NOMO-1 (cell line): ENCODE data around the gene NTN1.
"Not testable (repeated sequence)": the region's sequence is repeated elsewhere in the genome, so short reads cannot be mapped to it uniquely, and the experiment has no call there.

Experiments
- DNase-seq, 2 experiments: peaks; one replicate each; lab custom pipeline; 2025; ENCODE audit not compliant: unreplicated experiment in 2 of 2; lab: John Stamatoyannopoulos, UW

Gene NTN1

DNA sequence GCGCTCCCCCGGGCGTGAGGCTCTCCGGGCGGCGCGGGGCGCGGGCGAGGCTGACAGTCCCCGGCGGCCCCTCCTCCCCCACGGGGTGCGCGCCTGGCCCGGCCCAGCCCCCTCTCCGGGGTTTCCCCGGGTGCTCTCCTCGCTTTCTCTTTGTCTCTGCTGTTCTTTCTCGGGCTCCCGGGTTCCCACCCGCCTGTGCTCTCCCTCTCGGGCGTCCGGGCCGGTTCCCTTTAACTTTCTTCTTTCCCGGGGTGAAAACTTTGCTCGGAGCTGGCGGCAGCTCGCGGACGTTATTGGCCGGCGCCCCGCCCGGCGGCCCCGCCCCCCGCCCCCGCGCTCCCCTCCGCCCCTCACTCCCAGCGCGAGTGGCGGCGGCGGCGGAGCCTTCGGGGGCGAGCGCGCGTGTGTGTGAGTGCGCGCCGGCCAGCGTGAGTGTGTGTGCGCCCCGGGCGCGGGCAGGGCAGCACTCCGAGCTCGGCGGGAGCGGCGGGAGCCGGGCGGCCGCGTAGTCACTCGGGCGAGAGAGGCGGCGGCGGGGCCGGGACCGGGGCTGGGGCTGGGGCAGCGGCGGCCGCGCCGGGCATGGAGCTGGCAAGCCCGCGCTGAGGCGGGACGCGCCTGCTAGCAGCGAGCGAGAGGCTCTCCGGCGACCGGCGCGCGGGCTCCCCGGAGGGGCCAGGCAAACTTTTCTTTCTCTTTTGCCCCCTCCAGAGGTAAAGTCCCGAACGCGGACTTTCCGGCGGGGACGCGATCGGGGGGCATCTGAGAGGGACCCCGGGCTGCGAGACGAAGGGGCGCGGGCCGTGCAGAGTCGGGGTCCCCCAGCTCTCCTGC, at the start of gene NTN1:
Gene NTN1 (plus strand): TSS at position 353 of the 834 bp plus-strand sequence. CDS start 864 bp downstream, outside the sequence.
- DNase-seq, result no peak

DNA sequence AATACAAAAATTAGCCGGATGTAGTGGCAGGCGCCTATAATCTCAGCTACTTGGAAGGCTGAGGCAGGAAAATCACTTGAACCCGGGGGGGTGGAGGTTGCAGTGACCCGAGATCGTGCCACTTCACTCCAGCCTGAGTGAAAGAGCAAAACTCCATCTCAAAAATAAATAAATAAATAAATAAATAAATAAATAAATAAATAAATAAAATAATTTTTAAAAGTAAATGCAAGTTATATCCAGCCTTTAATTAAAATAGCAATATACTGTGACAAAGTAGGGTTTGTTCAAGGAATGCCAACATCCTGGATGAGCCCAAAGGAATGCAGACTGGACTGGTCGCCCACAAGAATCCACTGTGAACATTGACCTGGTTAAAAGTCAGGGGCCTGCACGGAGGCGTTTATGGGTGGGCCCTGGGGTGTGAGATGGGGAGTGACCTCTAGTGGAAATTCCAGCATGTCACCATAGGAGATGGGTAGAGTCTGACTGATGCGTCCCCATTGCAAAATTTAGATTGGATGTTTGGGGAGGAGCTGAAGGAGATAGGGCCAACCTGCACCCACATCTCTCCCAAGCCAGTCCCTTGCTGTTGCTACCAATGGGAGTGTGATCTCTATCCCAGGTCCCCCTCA, 46.1 kb upstream of the NTN1 start:
- DNase-seq, result no peak

DNA sequence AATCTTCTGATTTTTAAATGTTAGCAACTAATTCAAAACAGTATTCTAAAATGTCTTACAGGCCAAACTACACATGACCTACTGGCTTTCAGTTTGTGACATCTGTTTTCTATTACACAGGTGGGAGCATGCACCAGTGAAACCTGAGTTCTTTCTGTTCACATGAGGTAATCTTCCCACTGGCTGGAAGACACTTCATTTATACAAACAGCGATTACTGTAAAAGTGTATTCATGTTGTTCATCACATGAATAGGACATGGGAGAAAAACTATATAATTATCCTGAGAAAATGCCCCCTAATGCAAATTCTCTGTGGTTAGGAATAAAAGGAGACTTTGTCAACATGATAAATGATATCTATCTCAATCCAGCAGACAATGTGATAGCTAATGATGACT, 44.7 kb upstream of the NTN1 start:
- no peak for DNase-seq

DNA sequence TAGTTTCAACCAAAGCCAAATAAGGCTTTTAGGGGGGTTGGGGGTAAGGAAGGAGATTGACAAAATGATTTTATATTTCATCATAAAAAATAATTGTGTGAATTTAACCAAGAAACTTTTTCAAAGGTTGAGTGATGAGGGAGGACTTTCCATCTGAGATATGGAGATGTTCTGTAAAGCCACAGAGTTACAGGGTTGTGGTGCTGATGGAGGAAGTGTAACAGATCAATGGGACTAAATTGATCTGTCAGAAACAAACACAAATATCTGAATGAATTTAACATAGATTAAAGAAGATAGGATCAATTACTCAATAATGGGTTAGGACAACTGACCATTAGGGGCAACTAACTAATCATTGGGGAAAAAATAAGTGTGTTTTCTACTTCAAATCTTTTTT, 41.6 kb upstream of the NTN1 start:
- DNase-seq, result no peak

DNA sequence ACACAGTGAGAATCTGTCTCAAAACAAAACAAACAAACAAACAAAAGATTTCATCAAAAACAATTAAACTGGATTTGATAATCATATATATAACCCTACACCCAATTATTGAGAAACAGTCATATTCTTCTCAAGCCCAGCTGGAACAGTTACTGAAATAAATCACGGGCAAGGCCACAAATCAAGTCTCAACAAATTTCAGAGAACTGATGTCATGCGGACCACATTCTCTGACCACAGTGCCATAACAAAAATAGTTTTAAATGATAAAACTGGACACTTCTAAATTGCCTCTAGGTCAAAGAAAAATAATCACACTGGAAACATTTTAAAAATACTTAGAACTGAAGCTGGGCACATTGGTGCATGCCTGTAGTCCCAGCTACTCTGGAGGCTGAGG, 39.9 kb upstream of the NTN1 start:
- no peak for DNase-seq

DNA sequence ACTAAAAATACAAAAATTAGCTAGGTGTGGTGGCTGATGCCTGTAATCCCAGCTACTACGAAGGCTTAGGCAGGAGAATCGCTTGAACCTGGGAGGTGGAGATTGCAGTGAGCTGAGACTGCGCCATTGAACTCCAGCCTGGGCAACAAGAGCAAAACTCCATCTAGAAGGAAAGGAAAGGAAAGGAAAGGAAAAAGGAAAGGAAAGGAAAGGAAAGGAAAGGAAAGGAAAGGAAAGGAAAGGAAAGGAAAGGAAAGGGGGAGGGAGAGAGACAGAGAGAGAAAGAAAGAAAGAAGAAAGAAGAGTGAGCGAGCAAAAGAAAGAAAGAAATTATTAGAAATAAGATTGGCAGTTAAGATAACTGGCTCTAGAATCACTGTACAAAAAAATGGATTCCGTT, 37.1 kb upstream of the NTN1 start:
- not testable (repeated sequence) for DNase-seq

DNA sequence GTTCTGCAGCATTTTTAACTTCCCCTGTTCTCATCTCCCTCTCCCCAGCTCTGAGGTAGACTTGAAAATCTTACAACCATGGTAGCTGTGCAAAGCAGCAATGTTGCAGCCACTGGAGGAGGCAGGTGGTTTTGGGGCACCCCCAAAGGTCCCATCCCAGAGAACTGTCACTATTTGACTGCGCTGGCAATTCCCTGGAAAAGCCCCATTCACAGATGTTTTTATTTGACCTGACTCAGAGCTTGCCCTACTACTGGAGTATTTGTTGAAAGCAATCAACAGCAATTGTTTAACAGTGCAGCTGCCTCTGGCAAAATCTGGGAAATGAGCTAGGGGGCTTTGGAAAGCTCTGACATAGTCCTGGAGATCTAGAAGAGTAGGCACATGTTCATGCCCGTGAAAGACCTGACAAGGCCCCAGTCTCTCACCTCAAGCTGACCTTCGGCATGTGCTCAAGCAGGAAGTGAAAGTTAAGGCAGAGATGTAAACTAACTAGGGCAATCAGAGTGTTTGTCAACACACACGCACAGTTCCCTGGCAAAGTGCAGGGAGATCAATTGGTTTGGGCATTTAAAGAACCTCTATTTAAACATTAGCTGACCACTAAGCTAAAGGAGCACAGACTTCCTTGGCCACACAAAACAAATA, 36.1 kb upstream of the NTN1 start:
- peak; percentile 65 to 69 for DNase-seq

DNA sequence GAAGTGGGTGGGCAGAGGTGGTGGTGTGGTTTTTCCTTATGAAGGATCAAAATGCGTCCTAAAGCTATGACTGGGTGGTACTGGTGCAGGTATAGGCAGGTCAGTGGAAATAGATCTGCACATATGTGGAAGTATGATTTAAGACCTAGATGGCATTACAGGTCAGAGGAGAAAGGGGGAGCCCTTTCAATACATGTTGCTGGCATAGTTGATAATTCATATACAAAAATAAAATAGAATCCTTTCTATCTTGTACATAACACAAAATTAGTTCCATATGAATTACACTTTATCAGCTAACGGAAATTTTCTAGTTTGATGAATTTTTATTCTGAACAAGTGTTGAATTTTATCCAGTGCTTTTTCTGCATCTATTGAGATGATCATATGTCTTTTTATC, 35.0 kb upstream of the NTN1 start:
- DNase-seq, result no peak

DNA sequence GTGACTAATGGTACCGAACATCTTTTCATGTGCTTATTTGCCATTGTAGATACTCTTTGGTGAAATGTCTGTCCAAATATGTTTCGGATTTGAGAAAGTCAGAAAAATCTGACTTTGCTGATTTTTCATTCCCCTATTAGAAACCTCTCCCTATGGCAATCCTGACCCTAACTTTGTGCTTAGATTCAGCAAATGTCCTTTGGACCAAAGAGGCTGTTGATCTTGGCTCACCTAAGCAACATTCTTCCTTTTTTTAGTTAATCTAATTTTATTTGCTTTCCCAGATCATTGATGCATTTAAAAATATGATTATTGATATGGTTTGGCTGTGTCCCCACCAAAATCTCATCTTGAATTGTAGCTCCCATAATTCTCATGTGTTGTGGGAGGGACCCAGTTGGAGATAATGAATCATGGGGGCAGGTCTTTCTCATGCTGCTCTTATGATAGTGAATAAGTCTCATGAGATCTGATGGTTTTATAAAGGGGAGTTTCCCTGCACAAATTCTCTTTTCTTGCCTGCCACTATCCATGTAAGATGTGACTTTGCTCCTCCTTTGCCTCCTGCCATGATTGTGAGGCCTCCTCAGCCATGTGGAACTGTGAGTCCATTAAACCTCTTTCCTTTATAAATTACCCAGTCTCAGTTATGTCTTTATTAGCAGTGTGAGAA, 32.9 kb upstream of the NTN1 start:
- not testable (repeated sequence) for DNase-seq

DNA sequence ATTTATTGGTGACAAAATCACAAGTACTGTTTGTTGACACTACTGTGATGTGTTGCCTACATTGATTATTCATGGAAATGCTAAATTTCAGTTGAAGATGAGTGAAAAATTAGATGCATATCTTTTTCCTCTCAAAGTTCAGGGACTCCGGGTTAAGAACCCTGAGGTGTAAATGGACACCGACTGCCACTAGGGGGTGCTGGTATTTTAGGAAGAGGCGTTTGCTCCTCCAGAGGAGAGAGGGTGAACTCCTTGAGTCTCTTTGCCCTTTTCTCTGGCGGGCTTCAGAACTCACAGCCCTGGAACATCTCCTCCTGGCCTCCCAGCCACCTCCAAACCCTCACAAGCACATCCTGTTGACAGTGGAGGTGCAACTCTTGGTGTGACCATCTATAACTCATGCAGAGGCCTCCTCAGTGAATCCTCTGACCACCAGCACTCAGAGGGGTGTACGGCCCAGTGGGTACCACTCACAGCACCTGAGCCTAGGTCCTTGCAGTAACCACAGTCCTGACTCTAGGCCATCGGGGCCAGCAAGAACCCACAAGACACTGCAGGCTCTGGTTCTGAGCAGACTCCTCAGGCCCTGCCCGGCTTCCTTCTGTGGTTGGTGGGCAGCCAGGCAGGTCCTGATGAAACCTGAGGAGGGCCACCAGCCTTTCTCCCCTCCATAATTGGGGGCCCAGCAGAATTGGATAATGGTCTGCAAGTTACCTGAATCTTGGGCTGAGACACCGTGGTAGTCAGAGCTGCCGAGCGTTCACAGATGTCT, 29.6 kb upstream of the NTN1 start:
- DNase-seq, result peak; percentile 45 to 69

DNA sequence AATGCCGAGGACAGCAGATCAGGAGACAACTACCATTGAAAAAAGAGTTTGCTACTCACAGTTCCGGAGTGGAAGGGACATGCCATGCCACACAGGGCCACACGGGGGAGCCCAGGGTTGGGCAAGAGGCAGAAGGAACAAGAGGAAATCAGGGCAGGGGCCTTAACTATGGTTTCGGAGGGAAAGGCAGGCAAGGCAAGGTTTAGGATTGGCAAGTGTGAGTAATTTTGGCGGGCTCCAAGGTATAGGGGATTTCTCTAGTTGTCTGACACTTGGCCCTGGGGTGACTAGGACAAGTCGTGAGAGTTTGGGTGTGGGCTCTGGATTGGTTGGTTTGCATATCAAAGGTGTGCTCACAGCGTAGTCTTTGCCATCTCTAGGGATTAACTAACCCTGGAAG, 27.0 kb upstream of the NTN1 start:
- DNase-seq, result peak; percentile 17 to 36

DNA sequence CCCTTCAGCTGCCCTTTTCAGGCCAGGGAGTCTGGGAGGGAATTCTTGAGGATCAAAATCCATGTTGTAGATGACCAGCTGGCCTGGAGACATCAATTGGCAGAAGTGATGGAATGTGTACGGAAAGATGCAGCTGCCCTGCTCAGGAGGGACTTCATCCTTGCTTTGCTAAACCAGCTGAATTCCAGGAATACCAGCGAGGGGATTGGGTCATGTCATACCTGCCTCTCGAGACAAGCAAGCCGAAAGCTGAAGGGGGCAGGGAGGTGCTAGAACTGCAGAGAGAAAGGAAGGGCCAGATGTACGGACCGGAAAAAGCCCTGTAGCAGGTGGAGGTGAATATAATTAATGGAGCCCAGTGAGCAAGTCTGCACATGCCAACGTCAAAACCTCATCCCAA, 25.6 kb upstream of the NTN1 start:
- DNase-seq, result no peak

DNA sequence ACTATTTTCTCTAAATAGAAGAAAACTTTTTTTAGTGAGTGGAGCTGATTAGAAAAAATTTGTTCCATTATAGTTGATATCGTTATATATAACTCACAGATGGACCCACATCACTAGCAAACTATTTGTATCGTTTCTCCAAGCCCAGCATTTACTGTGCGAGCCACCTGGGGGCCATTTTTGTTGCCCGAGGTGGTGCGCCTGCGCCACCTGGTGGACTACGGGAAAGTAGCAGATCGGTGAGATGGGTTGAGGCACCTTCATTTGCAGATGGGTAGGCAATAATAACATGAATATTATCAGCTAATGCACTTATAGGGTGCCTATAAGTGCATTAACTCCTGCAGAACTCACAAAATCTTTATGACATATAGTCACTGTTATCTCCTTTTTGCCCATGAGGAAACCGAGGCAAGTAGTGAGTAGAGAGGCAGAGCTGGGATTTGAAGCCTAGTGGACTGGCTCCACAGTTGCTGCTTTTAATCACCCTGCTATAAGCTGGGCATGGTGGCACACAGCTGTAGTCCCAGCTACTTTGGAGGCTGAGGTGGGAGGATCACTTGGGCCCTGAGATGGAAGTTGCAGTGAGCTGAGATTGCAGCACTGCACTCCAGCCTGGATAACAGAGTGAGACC, 23.2 kb upstream of the NTN1 start:
- DNase-seq, result peak; percentile 52 to 71

DNA sequence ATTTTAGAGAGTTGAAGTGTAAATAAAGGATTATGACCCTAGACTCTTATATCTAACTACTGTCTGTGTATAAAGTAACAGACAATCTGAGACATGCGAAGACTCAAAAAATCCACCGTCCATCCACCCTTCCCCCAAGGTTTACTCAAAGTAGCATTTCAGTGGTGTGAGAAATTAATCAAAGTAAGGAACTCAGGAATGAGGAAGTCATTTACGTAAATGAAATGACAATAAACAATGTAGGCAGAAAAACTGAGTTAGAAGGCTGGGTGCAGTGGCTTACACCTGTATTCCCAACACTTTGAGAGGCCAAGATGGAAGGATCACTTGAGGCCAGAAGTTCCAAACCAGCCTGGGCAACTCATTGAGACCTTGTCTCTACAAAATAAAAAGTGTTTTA, 19.8 kb upstream of the NTN1 start:
- peak in 1 of 2 experiments; percentile 42 for DNase-seq

DNA sequence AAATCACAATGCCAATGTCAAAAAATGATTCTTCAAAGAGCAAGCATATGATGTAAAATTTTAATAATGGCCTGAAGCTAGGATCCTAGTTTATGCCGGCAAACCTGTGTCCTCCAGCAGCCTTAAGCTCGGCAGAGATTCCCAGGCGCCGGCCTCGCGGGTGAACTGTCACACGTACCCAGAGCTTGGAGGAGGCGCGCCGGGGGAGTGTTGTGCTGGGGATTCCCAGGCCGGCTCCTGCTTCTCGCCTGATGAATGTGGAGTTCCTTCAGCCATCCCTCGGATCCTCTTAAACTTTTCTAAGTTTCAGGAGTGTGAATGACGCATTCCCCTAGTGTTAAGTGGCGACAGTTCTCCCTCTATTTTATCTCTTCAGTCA, 19.1 kb upstream of the NTN1 start:
- DNase-seq, result no peak

DNA sequence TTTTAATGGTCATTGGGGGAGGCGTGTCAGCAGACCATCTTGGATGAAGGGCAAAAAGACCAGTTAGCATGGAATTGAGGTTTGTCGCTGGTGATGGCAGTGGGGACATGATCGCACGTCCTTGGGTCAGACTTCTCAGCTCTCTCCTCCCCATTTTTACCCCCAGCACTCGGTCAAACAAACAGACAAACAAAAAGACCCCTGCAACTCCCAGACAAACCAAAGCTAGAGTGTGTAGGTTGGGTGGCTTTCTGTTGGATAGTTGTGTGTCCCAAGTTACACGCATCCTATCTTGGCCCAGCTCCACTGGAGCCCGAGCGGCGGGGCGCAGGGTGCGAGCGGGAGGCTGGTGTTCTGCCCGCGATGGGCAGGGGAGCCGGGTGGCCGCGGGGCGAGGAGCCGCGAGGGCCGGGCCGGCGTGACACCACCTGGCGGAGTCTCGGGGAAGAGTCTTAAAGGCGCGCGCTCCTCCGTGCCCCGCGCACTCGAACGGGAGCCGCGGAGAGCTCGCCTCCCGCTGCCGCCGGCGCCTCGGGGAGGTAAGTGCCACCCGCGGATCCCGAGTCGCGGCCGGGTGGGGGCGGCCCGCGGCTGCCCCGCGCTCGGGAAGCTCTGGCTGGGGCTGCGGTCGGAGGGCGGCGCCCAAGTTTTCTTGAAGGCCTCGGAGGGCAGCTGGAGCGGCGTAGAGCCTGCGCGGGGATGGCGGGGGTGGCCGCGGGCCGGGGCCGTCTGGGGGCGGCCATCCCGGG, 18.5 kb upstream of the NTN1 start:
- peak; percentile 18 to 31 for DNase-seq

DNA sequence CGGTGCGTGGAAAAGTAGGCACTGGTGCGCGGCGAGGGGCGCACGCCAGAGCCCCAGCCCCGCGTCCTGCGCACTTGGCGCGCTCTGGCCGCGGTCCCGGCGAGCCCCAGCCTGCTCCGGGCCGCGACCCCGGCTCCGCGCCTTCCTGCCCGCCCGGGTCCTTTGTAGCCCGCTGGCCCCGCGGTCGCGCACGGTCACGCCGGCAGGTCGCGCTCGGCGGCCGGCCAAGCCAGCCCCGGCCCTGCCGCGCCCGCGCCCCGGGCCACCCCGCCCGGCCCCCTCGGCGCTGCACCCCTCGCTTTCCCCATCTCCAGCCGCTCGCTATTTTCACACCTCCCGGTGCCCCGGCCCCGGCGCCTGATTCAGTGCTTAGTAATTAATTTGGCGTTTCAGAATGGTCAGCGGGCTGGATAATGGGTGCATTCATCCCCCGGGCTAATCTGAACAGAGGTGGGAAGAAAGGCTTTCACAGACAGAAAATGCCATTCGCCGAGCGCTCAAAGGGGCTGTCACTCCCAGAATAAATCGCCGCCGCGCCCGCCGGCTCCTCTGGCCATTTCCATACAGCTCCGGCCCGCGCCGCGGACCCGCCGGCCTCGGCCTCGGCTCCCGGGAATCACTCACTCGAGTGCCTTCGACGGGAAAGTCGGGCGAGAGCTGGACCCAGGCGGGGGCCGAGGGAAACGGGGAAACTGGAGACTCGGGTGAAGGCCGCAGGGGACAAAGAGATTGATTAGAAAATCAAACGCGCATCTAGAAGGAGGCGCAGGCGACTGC, 17.8 kb upstream of the NTN1 start:
- no peak for DNase-seq

DNA sequence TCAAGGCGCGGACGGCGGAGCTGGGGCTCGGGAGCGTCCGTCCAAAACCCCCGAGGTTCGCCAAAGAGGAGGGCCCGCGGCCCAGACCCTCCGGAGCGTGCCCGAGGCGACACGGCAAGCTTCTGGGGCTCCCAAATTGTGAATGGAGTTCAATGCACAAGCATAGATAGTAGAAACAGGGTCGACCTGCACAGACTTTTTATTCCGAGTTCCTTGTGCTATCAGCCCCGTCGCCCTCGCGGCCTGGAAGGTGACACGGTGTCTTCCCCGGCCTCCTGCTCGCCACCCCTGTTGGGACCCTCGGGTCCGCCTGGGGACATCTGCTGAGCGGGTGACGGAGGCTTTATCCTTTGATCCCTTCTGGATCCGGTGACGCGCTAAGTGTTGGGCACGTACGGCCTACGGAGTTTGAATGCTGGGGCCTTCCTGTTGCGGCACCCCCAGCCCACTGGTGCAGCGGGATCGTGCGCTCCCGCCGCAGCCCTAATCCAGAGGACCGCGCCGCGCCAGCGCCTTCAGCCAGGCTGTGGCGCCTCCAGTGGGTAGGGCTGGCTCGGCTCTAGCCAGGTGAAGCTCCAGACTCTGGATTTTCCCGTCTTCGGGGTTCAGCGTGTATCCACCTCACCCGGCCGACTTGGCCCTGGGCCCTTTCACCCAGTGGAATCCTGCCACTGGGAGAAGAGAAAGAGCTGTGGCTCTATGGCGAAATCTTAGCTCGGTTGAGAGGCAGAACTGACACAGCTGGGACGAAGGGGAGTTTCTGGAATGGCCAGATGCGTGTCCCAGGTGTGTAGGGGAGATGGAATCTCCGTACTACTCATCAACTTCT, 17.0 kb upstream of the NTN1 start:
- no peak for DNase-seq
